ENCODE data around the gene SYCP2. TPM values are rescaled to one million over a fixed set of nuclear protein-coding genes. Genes with fewer than 3 reads are reported as not detected.

Gene SYCP2, protein sequence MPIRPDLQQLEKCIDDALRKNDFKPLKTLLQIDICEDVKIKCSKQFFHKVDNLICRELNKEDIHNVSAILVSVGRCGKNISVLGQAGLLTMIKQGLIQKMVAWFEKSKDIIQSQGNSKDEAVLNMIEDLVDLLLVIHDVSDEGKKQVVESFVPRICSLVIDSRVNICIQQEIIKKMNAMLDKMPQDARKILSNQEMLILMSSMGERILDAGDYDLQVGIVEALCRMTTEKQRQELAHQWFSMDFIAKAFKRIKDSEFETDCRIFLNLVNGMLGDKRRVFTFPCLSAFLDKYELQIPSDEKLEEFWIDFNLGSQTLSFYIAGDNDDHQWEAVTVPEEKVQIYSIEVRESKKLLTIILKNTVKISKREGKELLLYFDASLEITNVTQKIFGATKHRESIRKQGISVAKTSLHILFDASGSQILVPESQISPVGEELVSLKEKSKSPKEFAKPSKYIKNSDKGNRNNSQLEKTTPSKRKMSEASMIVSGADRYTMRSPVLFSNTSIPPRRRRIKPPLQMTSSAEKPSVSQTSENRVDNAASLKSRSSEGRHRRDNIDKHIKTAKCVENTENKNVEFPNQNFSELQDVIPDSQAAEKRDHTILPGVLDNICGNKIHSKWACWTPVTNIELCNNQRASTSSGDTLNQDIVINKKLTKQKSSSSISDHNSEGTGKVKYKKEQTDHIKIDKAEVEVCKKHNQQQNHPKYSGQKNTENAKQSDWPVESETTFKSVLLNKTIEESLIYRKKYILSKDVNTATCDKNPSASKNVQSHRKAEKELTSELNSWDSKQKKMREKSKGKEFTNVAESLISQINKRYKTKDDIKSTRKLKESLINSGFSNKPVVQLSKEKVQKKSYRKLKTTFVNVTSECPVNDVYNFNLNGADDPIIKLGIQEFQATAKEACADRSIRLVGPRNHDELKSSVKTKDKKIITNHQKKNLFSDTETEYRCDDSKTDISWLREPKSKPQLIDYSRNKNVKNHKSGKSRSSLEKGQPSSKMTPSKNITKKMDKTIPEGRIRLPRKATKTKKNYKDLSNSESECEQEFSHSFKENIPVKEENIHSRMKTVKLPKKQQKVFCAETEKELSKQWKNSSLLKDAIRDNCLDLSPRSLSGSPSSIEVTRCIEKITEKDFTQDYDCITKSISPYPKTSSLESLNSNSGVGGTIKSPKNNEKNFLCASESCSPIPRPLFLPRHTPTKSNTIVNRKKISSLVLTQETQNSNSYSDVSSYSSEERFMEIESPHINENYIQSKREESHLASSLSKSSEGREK (N-terminal part only)
- 10 to 100 TPM; 13.5 to 25.7 TPM for total RNA-seq

DNA sequence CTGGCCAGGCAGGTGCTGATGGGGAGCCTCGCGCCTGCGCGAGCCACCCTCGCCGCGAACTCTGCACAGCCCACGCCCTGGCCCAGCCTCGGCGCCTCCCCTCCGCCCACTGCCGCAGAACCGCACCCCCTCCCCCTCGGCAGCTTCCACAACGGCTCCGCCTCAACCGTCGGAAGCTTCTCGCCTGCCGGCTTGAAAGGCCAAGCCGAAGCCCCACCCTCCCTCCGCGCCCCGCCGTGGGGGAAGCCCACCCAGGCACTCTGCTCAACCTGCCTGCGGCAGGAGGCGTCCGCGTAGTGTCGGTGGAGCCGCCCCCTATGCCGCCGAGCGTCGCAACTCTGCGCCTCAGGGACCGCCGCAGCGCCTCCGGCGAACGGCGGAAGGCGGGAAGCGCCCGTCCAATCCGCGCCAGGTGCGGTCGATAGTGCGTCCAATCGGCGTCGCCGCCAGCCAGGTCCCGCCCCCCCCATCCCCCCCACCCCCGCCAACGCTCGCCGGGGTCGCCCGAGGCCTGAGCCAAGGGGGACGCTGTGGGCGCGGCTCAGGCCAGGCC lies at the start of gene SYCP2:
SYCP2 (minus strand) TSS at position 342 of the 553 bp plus-strand sequence. CDS start 11,224 bp downstream, outside the sequence.
- ATAC-seq: peak; percentile 78
- H3K36me3 Mint-ChIP-seq: peaks cover 8% of the 10 kb centered on the region

DNA sequence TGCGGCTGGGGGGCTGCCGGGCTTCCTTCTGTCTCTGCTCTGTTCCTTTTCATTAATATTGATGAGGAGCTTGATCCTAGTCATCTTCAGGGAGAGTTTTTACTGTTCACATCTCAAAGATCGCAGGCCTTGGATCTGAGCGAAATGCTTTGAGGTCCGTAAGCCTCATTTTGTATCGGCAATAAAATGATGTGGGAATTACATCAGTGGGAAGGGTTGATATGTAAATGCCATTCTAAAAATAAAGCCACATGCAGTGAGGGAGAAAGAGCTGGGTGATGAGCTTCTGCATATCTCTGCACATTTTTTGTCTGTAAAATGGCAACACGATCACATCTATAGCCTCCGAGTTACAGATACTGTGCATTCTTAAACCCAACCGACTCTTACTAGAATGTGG lies 49.6 kb upstream of the SYCP2 start:
- H3K27ac Mint-ChIP-seq: no peak overlapping the region
- H3K27me3 Mint-ChIP-seq: no peaks in the 10 kb centered on the region
- no peaks in the 10 kb centered on the region for H3K36me3 Mint-ChIP-seq
- no peaks in the 10 kb centered on the region for H3K9me3 Mint-ChIP-seq (ENCODE audit: low read depth)
- DNase-seq (no peak), ATAC-seq (no peak)
- CTCF ChIA-PET: no interaction called here
- H3K4me1 Mint-ChIP-seq: no peaks in the 10 kb centered on the region
- H3K4me3 Mint-ChIP-seq: no peak overlapping the region

More for the DNA sequence above, at the start of gene SYCP2:
- no peaks in the 10 kb centered on the region for H3K9me3 Mint-ChIP-seq (ENCODE audit: low read depth)
- H3K4me3 Mint-ChIP-seq: peak within 1 kb of the TSS; percentile 73
- H3K27ac Mint-ChIP-seq: peak within 1 kb of the TSS; percentile 73
- CTCF ChIA-PET: interaction anchor here (1.1 to 2.4 kb wide), 6 partner anchors 8 to 1088 kb away, joined by 3 to 14 read pairs (median 6); no protein-coding TSS in a partner anchor
- H3K27me3 Mint-ChIP-seq: no peaks in the 10 kb centered on the region
- DNase-seq: peak; percentile 80
- peaks cover 43% of the 10 kb centered on the region for H3K4me1 Mint-ChIP-seq

DNA sequence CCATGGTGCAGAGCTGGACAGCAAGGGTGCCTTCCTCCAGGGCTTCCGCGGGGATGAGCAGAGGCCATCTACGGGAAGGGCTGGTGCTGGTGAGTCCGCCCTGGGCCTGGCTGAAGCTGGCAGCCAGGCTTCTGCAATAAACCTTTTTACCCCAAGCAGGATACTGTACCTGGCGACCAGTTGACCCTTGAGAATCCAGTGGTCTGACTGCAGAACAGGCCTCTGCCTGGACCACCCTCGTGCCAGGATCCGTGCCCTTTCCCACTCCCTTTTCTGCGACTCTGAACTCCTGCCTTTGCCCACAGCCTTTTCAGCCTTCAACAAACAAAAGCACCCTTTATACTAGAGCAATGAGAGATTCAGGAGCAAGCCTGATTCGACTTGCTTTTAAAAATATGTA lies 43.6 kb upstream of the SYCP2 start:
- Mint-ChIP-seq H3K36me3 (no peaks in the 10 kb centered on the region), H3K27ac (no peak overlapping the region), H3K27me3 (no peaks in the 10 kb centered on the region), H3K4me3 (no peak overlapping the region), H3K4me1 (no peaks in the 10 kb centered on the region), H3K9me3 (ENCODE audit: low read depth) (no peaks in the 10 kb centered on the region)
- CTCF ChIA-PET: interaction anchor here (0.8 kb wide), 1 partner anchor 8 kb away, joined by 3 read pairs; no protein-coding TSS in a partner anchor
- no peak for ATAC-seq
- DNase-seq: no peak

DNA sequence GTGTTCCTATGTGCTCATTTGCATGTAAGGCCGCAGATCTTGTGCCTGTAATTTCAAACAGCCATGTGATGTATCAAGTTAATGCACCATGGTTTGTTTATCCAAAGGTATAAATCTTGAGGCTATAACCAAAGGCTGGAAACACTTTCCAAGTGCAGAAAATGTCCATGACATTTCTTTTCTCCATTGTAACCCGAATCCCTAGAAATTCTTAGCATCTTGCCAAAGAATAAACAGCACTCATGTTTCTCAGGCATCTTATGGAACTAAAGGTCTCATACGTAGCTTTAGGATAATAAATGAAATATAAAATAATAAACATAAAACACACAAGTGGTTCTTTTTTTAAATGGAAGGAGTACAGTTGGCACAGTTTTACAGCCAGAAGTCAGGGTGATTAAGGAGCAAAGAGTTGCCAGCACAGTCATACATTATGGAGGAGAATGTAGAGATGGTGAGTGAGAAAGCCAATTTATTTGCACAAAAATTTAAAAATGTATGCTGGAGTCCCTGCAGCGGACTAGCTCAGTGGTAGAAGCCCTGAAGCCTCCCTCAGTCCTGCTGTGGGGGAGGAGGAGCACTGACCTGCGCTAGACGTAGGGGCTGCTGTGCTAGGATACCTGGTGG lies 42.8 kb upstream of the SYCP2 start:
- no peak for DNase-seq
- CTCF ChIA-PET: interaction anchor here (0.8 kb wide), 1 partner anchor 9 kb away, joined by 3 read pairs; no protein-coding TSS in a partner anchor

DNA sequence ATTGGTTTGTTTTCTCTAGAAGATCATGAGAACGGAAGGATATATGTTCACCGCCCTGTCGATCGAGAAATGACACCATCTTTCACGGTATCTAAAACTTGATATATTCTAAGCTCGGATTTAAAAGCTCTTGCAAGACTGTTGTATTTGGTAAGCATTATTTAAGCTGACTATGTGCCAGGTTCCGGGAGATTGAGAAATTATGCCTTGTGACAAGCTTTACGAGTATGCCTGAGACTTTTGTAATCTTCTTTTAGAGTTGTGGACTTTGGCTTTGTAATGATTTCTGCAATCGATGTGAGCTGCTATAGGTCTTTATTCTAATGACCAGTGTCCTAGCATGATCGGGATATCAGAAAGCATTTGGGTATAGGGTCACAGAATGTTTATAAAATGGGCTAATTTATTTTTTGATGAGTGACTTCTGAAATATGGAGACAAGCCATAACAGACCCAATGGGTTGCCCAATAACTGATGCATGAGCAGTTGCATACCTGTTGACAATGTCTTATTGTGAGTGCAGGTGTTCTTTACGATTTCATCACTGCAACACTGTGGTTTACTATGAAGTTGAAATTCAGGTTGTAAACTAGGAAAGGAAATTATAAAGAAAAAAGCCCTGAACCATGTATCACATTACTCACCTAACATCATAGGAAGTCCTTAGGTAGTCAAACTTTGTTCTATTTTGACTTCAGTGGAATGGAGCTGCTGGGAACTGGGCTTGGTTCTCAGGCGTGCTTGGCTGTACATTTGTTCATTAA lies 38.8 kb upstream of the SYCP2 start:
- CTCF ChIA-PET: interaction anchor here (0.9 to 1.6 kb wide), 2 partner anchors 32 to 38 kb away, joined by 3 read pairs; partner anchors contain the start of genes FAM217B and PPP1R3D
- no peak overlapping the region for H3K27ac Mint-ChIP-seq
- ATAC-seq: no peak

More for the DNA sequence above, 42.8 kb upstream of the SYCP2 start:
- Mint-ChIP-seq H3K27ac (no peak overlapping the region), H3K4me3 (no peak overlapping the region), H3K9me3 (ENCODE audit: low read depth) (no peaks in the 10 kb centered on the region), H3K36me3 (no peaks in the 10 kb centered on the region), H3K4me1 (no peaks in the 10 kb centered on the region), H3K27me3 (no peaks in the 10 kb centered on the region)
- no peak for ATAC-seq

DNA sequence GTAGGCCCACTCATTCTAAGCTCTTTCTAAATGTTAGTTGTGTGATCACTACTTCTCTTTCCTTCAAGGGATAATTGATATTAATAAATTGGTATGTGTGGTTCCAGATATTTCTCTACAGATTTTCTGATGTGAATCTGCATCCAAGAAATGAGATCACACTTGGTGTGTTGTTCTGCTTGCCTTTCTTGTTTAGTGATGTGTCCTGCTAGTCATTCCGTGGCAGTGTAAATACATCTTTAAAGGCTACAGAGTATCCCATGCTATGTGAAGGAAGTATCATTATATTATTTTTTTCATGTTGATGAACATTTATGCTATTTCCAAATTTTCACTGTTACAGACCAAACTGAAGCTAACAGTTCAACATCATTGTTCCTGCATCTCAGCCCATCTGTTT lies 38.0 kb upstream of the SYCP2 start:
- Mint-ChIP-seq H3K36me3 (no peaks in the 10 kb centered on the region), H3K4me1 (no peaks in the 10 kb centered on the region), H3K27ac (no peak overlapping the region), H3K27me3 (no peaks in the 10 kb centered on the region), H3K9me3 (ENCODE audit: low read depth) (no peaks in the 10 kb centered on the region), H3K4me3 (no peak overlapping the region)
- ATAC-seq (no peak), DNase-seq (no peak)
- CTCF ChIA-PET: interaction anchor here (0.9 to 1.6 kb wide), 2 partner anchors 31 to 37 kb away, joined by 3 read pairs; partner anchors contain the start of genes FAM217B and PPP1R3D

More for the DNA sequence above, 38.8 kb upstream of the SYCP2 start:
- no peak for DNase-seq
- H3K36me3 Mint-ChIP-seq: no peaks in the 10 kb centered on the region
- no peaks in the 10 kb centered on the region for H3K9me3 Mint-ChIP-seq (ENCODE audit: low read depth)
- no peaks in the 10 kb centered on the region for H3K4me1 Mint-ChIP-seq
- no peaks in the 10 kb centered on the region for H3K27me3 Mint-ChIP-seq
- H3K4me3 Mint-ChIP-seq: no peak overlapping the region

DNA sequence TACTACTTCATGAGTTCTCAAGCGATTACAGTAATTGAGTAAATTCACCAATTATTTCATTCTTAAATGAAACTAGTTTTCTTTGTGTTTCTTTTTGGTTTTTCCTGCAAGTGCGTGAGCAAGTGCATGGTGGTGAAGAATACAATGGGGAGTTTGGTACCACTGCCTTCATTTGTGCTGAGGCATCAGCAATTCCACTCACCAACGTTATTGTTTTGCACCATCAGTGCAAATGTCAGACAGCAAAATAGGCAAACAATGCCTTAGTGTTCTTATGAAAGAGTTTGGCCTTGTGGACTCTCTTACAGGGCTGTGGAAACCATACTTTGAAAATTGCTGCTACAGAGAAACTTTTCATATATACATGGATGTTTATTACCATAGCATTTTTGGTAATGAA lies 33.0 kb upstream of the SYCP2 start:
- Mint-ChIP-seq H3K36me3 (no peaks in the 10 kb centered on the region), H3K27me3 (no peaks in the 10 kb centered on the region), H3K9me3 (ENCODE audit: low read depth) (no peaks in the 10 kb centered on the region), H3K27ac (no peak overlapping the region), H3K4me1 (no peaks in the 10 kb centered on the region), H3K4me3 (no peak overlapping the region)
- ATAC-seq: no peak
- no peak for DNase-seq
- CTCF ChIA-PET: no interaction called here

DNA sequence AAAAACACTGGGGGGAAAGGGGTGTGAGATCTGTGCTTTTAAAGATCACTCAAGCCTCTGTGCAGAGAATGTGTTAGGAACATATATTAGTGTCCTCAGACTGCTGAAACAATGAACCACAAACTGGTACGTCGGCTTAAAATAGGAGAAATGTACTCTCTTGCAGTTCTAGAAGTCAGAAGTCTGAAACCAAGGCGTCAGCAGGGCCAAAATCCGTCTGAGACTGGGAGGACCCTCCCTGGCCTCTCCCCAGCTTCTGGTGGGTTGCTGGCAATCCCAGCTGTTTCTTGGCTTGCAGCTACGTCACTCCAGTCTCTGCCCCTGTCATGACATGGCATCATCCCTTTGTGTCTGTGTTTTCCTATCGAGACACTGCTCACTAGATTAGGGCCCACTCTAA lies 28.7 kb upstream of the SYCP2 start:
- no peaks in the 10 kb centered on the region for H3K36me3 Mint-ChIP-seq
- ATAC-seq (no peak), DNase-seq (no peak)
- CTCF ChIA-PET: no interaction called here
- H3K4me1 Mint-ChIP-seq: no peaks in the 10 kb centered on the region
- H3K27me3 Mint-ChIP-seq: no peaks in the 10 kb centered on the region
- H3K27ac Mint-ChIP-seq: no peak overlapping the region
- no peaks in the 10 kb centered on the region for H3K9me3 Mint-ChIP-seq (ENCODE audit: low read depth)
- no peak overlapping the region for H3K4me3 Mint-ChIP-seq

DNA sequence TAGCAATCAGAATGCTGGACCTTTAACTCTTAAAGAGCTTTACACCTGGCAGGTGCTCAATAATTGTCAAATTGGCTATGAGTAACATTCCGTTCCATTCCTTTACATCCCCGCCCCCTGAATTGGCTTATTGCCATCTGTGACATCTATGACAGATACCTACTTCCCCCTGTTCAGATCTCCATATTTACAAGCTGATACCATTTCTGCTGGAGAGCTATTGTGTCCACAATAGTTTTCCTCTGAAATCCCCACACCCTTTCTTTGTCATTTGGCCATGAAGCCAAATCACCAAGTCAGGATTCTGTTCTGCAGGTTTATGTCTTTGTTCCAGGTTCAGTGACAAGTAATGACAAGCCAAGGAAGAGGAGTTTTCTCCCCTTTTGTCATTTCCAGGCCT lies 28.0 kb upstream of the SYCP2 start:
- Mint-ChIP-seq H3K36me3 (no peaks in the 10 kb centered on the region), H3K27ac (no peak overlapping the region), H3K9me3 (ENCODE audit: low read depth) (no peaks in the 10 kb centered on the region), H3K4me3 (no peak overlapping the region), H3K4me1 (no peaks in the 10 kb centered on the region), H3K27me3 (no peaks in the 10 kb centered on the region)
- CTCF ChIA-PET: interaction anchor here (0.7 kb wide), 1 partner anchor 24 kb away, joined by 3 read pairs; no protein-coding TSS in a partner anchor
- ATAC-seq: no peak
- DNase-seq: no peak

DNA sequence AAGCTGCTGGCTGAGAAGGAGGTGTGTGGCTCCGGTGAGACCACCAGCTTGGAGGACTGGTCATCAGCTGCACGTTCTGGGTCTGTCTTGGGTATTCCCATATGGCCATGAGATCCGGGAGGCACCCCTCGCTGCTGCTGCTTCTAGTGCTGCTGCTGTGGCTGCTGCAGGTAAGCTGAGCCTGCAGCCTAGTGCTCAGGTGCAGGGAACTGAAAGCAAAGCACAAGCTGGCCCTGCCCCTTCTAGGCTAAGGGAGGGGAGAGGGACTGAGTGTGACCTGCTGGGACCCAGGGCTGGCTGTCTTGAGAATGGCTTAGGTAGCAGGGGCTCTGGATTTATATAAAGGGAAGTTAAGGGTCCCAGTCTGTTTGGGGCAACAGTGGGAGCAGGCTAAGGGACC lies 25.2 kb upstream of the SYCP2 start:
- H3K9me3 Mint-ChIP-seq (ENCODE audit: low read depth): no peaks in the 10 kb centered on the region
- no peak overlapping the region for H3K4me3 Mint-ChIP-seq
- CTCF ChIA-PET: interaction anchor here (0.7 to 1.5 kb wide), 2 partner anchors 746 to 1270 kb away, joined by 3 to 4 read pairs; no protein-coding TSS in a partner anchor
- no peaks in the 10 kb centered on the region for H3K27me3 Mint-ChIP-seq
- DNase-seq (no peak), ATAC-seq (no peak)
- H3K36me3 Mint-ChIP-seq: no peaks in the 10 kb centered on the region
- H3K27ac Mint-ChIP-seq: no peak overlapping the region
- H3K4me1 Mint-ChIP-seq: no peaks in the 10 kb centered on the region

DNA sequence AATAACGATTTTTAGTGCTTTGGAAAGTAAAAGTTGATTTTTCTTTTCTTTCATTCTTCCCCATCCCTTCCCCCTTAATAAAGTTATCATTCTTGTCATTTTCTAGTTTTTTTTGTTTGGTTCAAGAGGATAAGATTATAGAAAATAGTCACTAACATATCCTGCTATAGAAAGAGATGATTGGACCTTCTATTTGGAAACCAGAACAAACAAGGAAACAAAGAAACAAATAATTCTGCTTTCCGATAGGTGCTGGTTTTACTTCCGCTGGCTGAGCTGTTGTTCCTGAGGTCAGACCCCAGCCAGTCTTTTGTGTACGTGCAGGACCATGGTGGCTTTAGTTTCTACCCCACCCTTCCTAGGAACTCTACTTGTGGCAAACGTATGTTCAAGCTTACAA lies 24.7 kb upstream of the SYCP2 start, which contains the start of gene CDH26:
CDH26 (plus strand) TSS at position 301 of the 400 bp plus-strand sequence. CDS start 304 bp downstream, outside the sequence.
- CTCF ChIA-PET: interaction anchor here (1.5 kb wide), 1 partner anchor 1271 kb away, joined by 4 read pairs; no protein-coding TSS in a partner anchor
- no peaks in the 10 kb centered on the region for H3K36me3 Mint-ChIP-seq
- H3K27me3 Mint-ChIP-seq: no peaks in the 10 kb centered on the region
- DNase-seq (no peak), ATAC-seq (no peak)
- H3K4me3 Mint-ChIP-seq: no peak within 1 kb of the TSS
- no peak within 1 kb of the TSS for H3K27ac Mint-ChIP-seq
- H3K4me1 Mint-ChIP-seq: no peaks in the 10 kb centered on the region
- H3K9me3 Mint-ChIP-seq (ENCODE audit: low read depth): no peaks in the 10 kb centered on the region
